ENCODE measurements around the gene ANKRD2. TPM values are rescaled to one million over a fixed set of nuclear protein-coding genes. Genes with fewer than 3 reads are reported as not detected.

The ANKRD2 gene
- 0.29 TPM in 1 of 2 replicates, not detected in the other for total RNA-seq

GRCh38 chr10:97572214-97572989 is at the start of gene ANKRD2:
Gene ANKRD2 (plus strand): TSS chr10:97572779. CDS start chr10:97572789, 10 bp downstream.

GRCh38 chr10:97584060-97584797 is 11.7 kb downstream of the ANKRD2 start, which contains the start of gene HOGA1:
Gene HOGA1 (plus strand): TSS chr10:97584389. CDS start chr10:97584704, 315 bp downstream.

GRCh38 chr10:97589479-97589878 is 16.9 kb downstream of the ANKRD2 start, which contains the start of gene C10orf62:
Gene C10orf62 (plus strand): TSS chr10:97589721. CDS start chr10:97589898, 177 bp downstream.

GRCh38 chr10:97632949-97633884 is 60.6 kb downstream of the ANKRD2 start, which contains the start of gene MORN4:
Gene MORN4 (minus strand): TSS chr10:97633500. CDS start chr10:97619653, 13,847 bp downstream.

Other genes with a start within 250 kb of the ANKRD2 start
- 4.9 and 6.2 TPM in 2 replicates for gene FRAT2, start 238.1 kb upstream of the ANKRD2 start, total RNA-seq
- 24.3 and 31.4 TPM in 2 replicates for gene RRP12, start 171.4 kb upstream of the ANKRD2 start, total RNA-seq
- gene PGAM1, start 146.6 kb upstream of the ANKRD2 start, total RNA-seq, result 803 and 845 TPM in 2 replicates
- gene EXOSC1, start 126.8 kb upstream of the ANKRD2 start, total RNA-seq, result 55.3 and 83.9 TPM in 2 replicates
- gene ZDHHC16, start 126.6 kb upstream of the ANKRD2 start, total RNA-seq, result 65.4 and 83.3 TPM in 2 replicates
- 97.8 and 116 TPM in 2 replicates for gene MMS19, start 74.4 kb upstream of the ANKRD2 start, total RNA-seq
- gene UBTD1, start 73.9 kb upstream of the ANKRD2 start, total RNA-seq, result 25.9 and 29.1 TPM in 2 replicates
- under 0.01 and 2.1 TPM in 2 replicates for gene HOGA1, start 11.6 kb downstream of the ANKRD2 start, total RNA-seq
- not detected in 2 replicates for gene C10orf62, start 16.9 kb downstream of the ANKRD2 start, total RNA-seq
- gene MORN4, start 60.7 kb downstream of the ANKRD2 start, total RNA-seq, result 7.8 and 18.4 TPM in 2 replicates
- gene PI4K2A, start 67.9 kb downstream of the ANKRD2 start, total RNA-seq, result 32.0 and 33.5 TPM in 2 replicates
- gene AVPI1, start 114.5 kb downstream of the ANKRD2 start, total RNA-seq, result 28.3 and 28.4 TPM in 2 replicates
- gene MARVELD1, start 141.0 kb downstream of the ANKRD2 start, total RNA-seq, result 55.3 and 63.4 TPM in 2 replicates
- 8.7 and 13.5 TPM in 2 replicates for gene ZFYVE27, start 164.3 kb downstream of the ANKRD2 start, total RNA-seq
- not detected in 2 replicates for gene SFRP5, start 199.2 kb downstream of the ANKRD2 start, total RNA-seq